GM13976 (cell line): ENCODE results near the gene P2RX3.

Experiments used
- DNase-seq: peaks from one replicate; pipeline ENCODE4 v3.0.0; 2012; ENCODE audit warnings: low spot score
- CTCF ChIP-seq: IDR thresholded peaks from 2 replicates; pipeline ENCODE4 v1.5.1; 2012; ENCODE audit warnings: borderline replicate concordance, mild to moderate bottlenecking; ENCODE audit not compliant: insufficient read depth; ENCODE audit errors: extremely low read depth, missing control alignments, control extremely low read depth
- in situ Hi-C: fragments of 300-500 bp; cut with MboI; formaldehyde crosslinking; loops from one replicate; pipeline ENCODE4 v1.12.0; 2022; ENCODE audit warnings: low sequenced_read_pairs, mixed read lengths, inconsistent platforms; ENCODE audit not compliant: unreplicated experiment

The P2RX3 gene

DNA sequence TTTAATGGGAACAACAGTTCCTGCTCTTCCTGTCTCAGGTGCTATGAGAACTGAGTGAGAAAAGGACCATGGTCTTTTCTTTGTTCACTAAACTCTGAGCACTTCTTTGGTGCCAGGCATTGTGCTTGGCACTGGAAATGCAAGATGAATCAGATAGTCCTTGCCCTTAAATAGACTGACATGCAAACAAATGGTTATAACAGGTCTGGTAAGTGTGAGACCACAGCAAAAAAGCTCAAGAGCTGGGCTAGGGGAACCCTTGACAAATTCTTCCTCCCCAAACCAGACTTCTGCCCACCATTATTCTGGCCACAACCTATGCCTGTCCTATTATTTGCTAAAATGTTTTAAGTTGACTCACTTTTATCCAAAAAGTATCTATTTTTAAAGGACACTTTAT lies 83.7 kb downstream of the P2RX3 start:
- no peak for TF ChIP-seq CTCF
- in situ Hi-C loops, result no loop called here
- DNase-seq, result no peak
